Right ventricle myocardium superior (tissue), 1 donor: ENCODE results near the gene AJAP1. TPM values are rescaled to one million over a fixed set of nuclear protein-coding genes. Genes with fewer than 3 reads are reported as not detected.

Experiments
- ATAC-seq: fragments of 200-7000 bp; cut with Tn5 transposase; one replicate; pipeline ENCODE4 v1.9.1; 2020; ENCODE audit warnings: mild to moderate bottlenecking; ENCODE audit not compliant: poor library complexity
- DNase-seq: peaks from one replicate; pipeline ENCODE4 v3.0.0-alpha.2; 2020
- intact Hi-C: fragments of 100-400 bp; cut with DNase I; formaldehyde crosslinking; loops from one replicate; pipeline ENCODE4 v1.11.2; 2022
- total RNA-seq: library from RNA; stranded (reverse); fragmentation: NEBNext Ultra II Directional; extraction: Animal tissue kit (Norgen Biotek cat#: 25700); gene quantifications from one replicate; pipeline ENCODE4 v1.2.1, GENCODE V29; 2021
- donor health status: DM: no; HTN: yes; CAD: no; lungs with severe emphysema.

The AJAP1 gene
- total RNA-seq, 1 donor from 2014 or later = 0.05 TPM

GRCh38 chr1:4691766-4692405, 37.5 kb downstream of the AJAP1 start:
- intact Hi-C loops = no loop called here
- DNase-seq = no peak
- no peak for ATAC-seq

GRCh38 chr1:4692437-4692836, 38.0 kb downstream of the AJAP1 start:
- intact Hi-C loops = no loop called here
- no peak for ATAC-seq
- DNase-seq = no peak

GRCh38 chr1:4693331-4693730, 38.9 kb downstream of the AJAP1 start:
- intact Hi-C loops = no loop called here
- DNase-seq = no peak
- ATAC-seq = no peak

GRCh38 chr1:4693891-4694290, 39.5 kb downstream of the AJAP1 start:
- DNase-seq (no peak), ATAC-seq (no peak)
- intact Hi-C loops = no loop called here

GRCh38 chr1:4694492-4694891, 40.1 kb downstream of the AJAP1 start:
- intact Hi-C loops = no loop called here
- DNase-seq = no peak

GRCh38 chr1:4695241-4695640, 40.8 kb downstream of the AJAP1 start:
- DNase-seq = no peak
- intact Hi-C loops = no loop called here
- no peak for ATAC-seq

More at GRCh38 chr1:4694492-4694891, 40.1 kb downstream of the AJAP1 start:
- no peak for ATAC-seq

GRCh38 chr1:4696161-4696745, 41.8 kb downstream of the AJAP1 start:
- ATAC-seq = no peak
- intact Hi-C loops = no loop called here
- no peak for DNase-seq

GRCh38 chr1:4696753-4697152, 42.3 kb downstream of the AJAP1 start:
- DNase-seq (no peak), ATAC-seq (no peak)
- intact Hi-C loops = no loop called here

GRCh38 chr1:4697801-4698200, 43.4 kb downstream of the AJAP1 start:
- intact Hi-C loops = no loop called here
- no peak for ATAC-seq
- no peak for DNase-seq

- intact Hi-C loops = no loop called here
- no peak for ATAC-seq
- DNase-seq = no peak
Observed at GRCh38 chr1:4698911-4699310, 44.5 kb downstream of the AJAP1 start.

- intact Hi-C loops = no loop called here
- ATAC-seq = no peak
- DNase-seq = no peak
Observed at GRCh38 chr1:4699376-4700301, 45.2 kb downstream of the AJAP1 start.

GRCh38 chr1:4700801-4701200, 46.4 kb downstream of the AJAP1 start:
- no peak for DNase-seq
- intact Hi-C loops = no loop called here
- ATAC-seq = no peak

GRCh38 chr1:4701276-4701675, 46.9 kb downstream of the AJAP1 start:
- ATAC-seq = no peak
- DNase-seq = no peak
- intact Hi-C loops = no loop called here

- intact Hi-C loops = no loop called here
- DNase-seq = no peak
- no peak for ATAC-seq
Observed at GRCh38 chr1:4702464-4702863, 48.1 kb downstream of the AJAP1 start.

- DNase-seq = no peak
- ATAC-seq = no peak
Observed at GRCh38 chr1:4702932-4703331, 48.5 kb downstream of the AJAP1 start.

GRCh38 chr1:4703646-4704045, 49.2 kb downstream of the AJAP1 start:
- intact Hi-C loops = no loop called here
- ATAC-seq (no peak), DNase-seq (no peak)

More at GRCh38 chr1:4702932-4703331, 48.5 kb downstream of the AJAP1 start:
- intact Hi-C loops = no loop called here

GRCh38 chr1:4708840-4709507, 54.6 kb downstream of the AJAP1 start:
- no peak for DNase-seq
- no peak for ATAC-seq
- intact Hi-C loops = no loop called here

GRCh38 chr1:4709641-4710040, 55.2 kb downstream of the AJAP1 start:
- intact Hi-C loops = no loop called here
- DNase-seq (no peak), ATAC-seq (no peak)
